ENCODE results near the gene ANK2.
"Not testable (repeated sequence)": the region's sequence is repeated elsewhere in the genome, so short reads cannot be mapped to it uniquely, and the experiment has no call there.

Gene ANK2

GRCh38 chr4:113209652-113210320, 160.3 kb downstream of the ANK2 start:
- DNase-seq (ENCODE audit: low spot score): no peak

GRCh38 chr4:113212613-113213012, 163.2 kb downstream of the ANK2 start:
- DNase-seq (ENCODE audit: low spot score): no peak

- no peak for DNase-seq (ENCODE audit: low spot score)
Observed at GRCh38 chr4:113221990-113222389, 172.5 kb downstream of the ANK2 start.

GRCh38 chr4:113222471-113222870, 173.0 kb downstream of the ANK2 start:
- DNase-seq (ENCODE audit: low spot score): no peak

- no peak for DNase-seq (ENCODE audit: low spot score)
Observed at GRCh38 chr4:113223001-113223400, 173.5 kb downstream of the ANK2 start.

- DNase-seq (ENCODE audit: low spot score): no peak
Observed at GRCh38 chr4:113232194-113232593, 182.7 kb downstream of the ANK2 start.

- no peak for DNase-seq (ENCODE audit: low spot score)
Observed at GRCh38 chr4:113236916-113237315, 187.5 kb downstream of the ANK2 start.

- DNase-seq (ENCODE audit: low spot score): no peak
Observed at GRCh38 chr4:113243312-113243711, 193.9 kb downstream of the ANK2 start.

- not testable (repeated sequence) for DNase-seq (ENCODE audit: low spot score)
Observed at GRCh38 chr4:113244747-113245146, 195.3 kb downstream of the ANK2 start.

- no peak for DNase-seq (ENCODE audit: low spot score)
Observed at GRCh38 chr4:113248320-113248719, 198.9 kb downstream of the ANK2 start.

GRCh38 chr4:113255628-113256027, 206.2 kb downstream of the ANK2 start:
- DNase-seq (ENCODE audit: low spot score): no peak

- no peak for DNase-seq (ENCODE audit: low spot score)
Observed at GRCh38 chr4:113256946-113257345, 207.5 kb downstream of the ANK2 start.

GRCh38 chr4:113260688-113261087, 211.2 kb downstream of the ANK2 start:
- no peak for DNase-seq (ENCODE audit: low spot score)

GRCh38 chr4:113263274-113263673, 213.8 kb downstream of the ANK2 start:
- DNase-seq (ENCODE audit: low spot score): no peak

GRCh38 chr4:113270520-113271319, 221.3 kb downstream of the ANK2 start:
- DNase-seq (ENCODE audit: low spot score): no peak

- no peak for DNase-seq (ENCODE audit: low spot score)
Observed at GRCh38 chr4:113272523-113272922, 223.1 kb downstream of the ANK2 start.

- no peak for DNase-seq (ENCODE audit: low spot score)
Observed at GRCh38 chr4:113273721-113274220, 224.3 kb downstream of the ANK2 start.

- DNase-seq (ENCODE audit: low spot score): peak; percentile 70
Observed at GRCh38 chr4:113276464-113277170, 227.2 kb downstream of the ANK2 start.

- DNase-seq (ENCODE audit: low spot score): peak; percentile 74
Observed at GRCh38 chr4:113278324-113278934, 229.0 kb downstream of the ANK2 start.

- DNase-seq (ENCODE audit: low spot score): no peak
Observed at GRCh38 chr4:113285501-113285900, 236.0 kb downstream of the ANK2 start.

- DNase-seq (ENCODE audit: low spot score): no peak
Observed at GRCh38 chr4:113288257-113288656, 238.8 kb downstream of the ANK2 start.

- DNase-seq (ENCODE audit: low spot score): no peak
Observed at GRCh38 chr4:113288696-113289095, 239.2 kb downstream of the ANK2 start.
